HG03108 (cell line): ENCODE measurements around the gene RESP18.
"Not testable (repeated sequence)": the region's sequence is repeated elsewhere in the genome, so short reads cannot be mapped to it uniquely, and the experiment has no call there.

Experiments
- ATAC-seq: cut with Tn5 transposase; IDR thresholded peaks from one replicate; pipeline ENCODE4 v1.9.1; 2021; ENCODE audit warnings: moderate library complexity; ENCODE audit not compliant: unreplicated experiment

RESP18 gene

GRCh38 chr2:219325657-219326315 lies 6.8 kb downstream of the RESP18 start:
- ATAC-seq = no peak

GRCh38 chr2:219325136-219325535 lies 7.4 kb downstream of the RESP18 start:
- no peak for ATAC-seq

- ATAC-seq = no peak
Observed at GRCh38 chr2:219323434-219323833, 9.1 kb downstream of the RESP18 start.

- ATAC-seq = no peak
Observed at GRCh38 chr2:219314804-219315468, 17.6 kb downstream of the RESP18 start.

- ATAC-seq = not testable (repeated sequence)
Observed at GRCh38 chr2:219312683-219313263, 19.8 kb downstream of the RESP18 start.

GRCh38 chr2:219309278-219309677 lies 23.3 kb downstream of the RESP18 start, which contains the start of gene PTPRN:
PTPRN (minus strand) TSS chr2:219309401; CDS start chr2:219309332, 69 bp downstream.
- ATAC-seq = no peak

- peak; percentile 52 for ATAC-seq
Observed at GRCh38 chr2:219308142-219309101, 24.1 kb downstream of the RESP18 start.

- ATAC-seq = no peak
Observed at GRCh38 chr2:219306047-219306446, 26.5 kb downstream of the RESP18 start.

GRCh38 chr2:219304223-219304622 lies 28.3 kb downstream of the RESP18 start:
- no peak for ATAC-seq

- ATAC-seq = no peak
Observed at GRCh38 chr2:219302412-219302968, 30.1 kb downstream of the RESP18 start.

GRCh38 chr2:219300022-219300421 lies 32.5 kb downstream of the RESP18 start:
- no peak for ATAC-seq

GRCh38 chr2:219299372-219299760 lies 33.2 kb downstream of the RESP18 start:
- no peak for ATAC-seq

GRCh38 chr2:219298759-219299371 lies 33.7 kb downstream of the RESP18 start:
- ATAC-seq = no peak

- ATAC-seq = no peak
Observed at GRCh38 chr2:219297766-219298456, 34.6 kb downstream of the RESP18 start.

GRCh38 chr2:219296631-219297391 lies 35.7 kb downstream of the RESP18 start:
- ATAC-seq = no peak

GRCh38 chr2:219296142-219296541 lies 36.4 kb downstream of the RESP18 start:
- ATAC-seq = no peak

- peak; percentile 85 for ATAC-seq
Observed at GRCh38 chr2:219294356-219295351, 37.9 kb downstream of the RESP18 start.

- ATAC-seq = no peak
Observed at GRCh38 chr2:219293736-219294231, 38.8 kb downstream of the RESP18 start.
